GM12878 (cell line): ENCODE measurements around the gene CPS1.

Source experiments
- ATF7 ChIP-seq: fragments of 450-650 bp; IDR thresholded peaks from 2 replicates; pipeline ENCODE4 v1.6.1; 2016; ENCODE audit warnings: low read depth, mild to moderate bottlenecking
- CBX5 ChIP-seq: sonication (generic); IDR thresholded peaks from 2 replicates; pipeline ENCODE4 v1.6.1; 2016; ENCODE audit warnings: low read depth, moderate library complexity, mild to moderate bottlenecking, inconsistent platforms
- EP300 ChIP-seq, 2 experiments: fragments of 150-350 bp in 1 of 2; IDR thresholded peaks; 2 replicates each; pipeline ENCODE4 v1.6.1; 2011 to 2012; ENCODE audit warnings: low read depth in 2 of 2, low read length in 2 of 2, borderline replicate concordance in 1 of 2, improper control_type of control experiment in 1 of 2, inconsistent platforms in 1 of 2; ENCODE audit not compliant: control insufficient read depth in 1 of 2
- ESRRA ChIP-seq: IDR thresholded peaks from 2 replicates; pipeline ENCODE4 v1.6.1; 2012; ENCODE audit warnings: mild to moderate bottlenecking, low read length, improper control_type of control experiment
- EZH2 ChIP-seq: IDR thresholded peaks from 2 replicates; pipeline ENCODE4 v1.6.1; 2012; ENCODE audit warnings: low read depth, mild to moderate bottlenecking, control low read depth, inconsistent platforms, low read length, borderline replicate concordance; ENCODE audit not compliant: control insufficient read depth
- HDAC6 ChIP-seq: fragments of 200-600 bp; sonication (generic); IDR thresholded peaks from one replicate; pipeline ENCODE4 v1.8.0; 2017; ENCODE audit warnings: antibody characterized with exemption; ENCODE audit not compliant: unreplicated experiment
- NR2C2 ChIP-seq: IDR thresholded peaks from 2 replicates; pipeline ENCODE4 v1.6.1; 2011; ENCODE audit warnings: borderline replicate concordance, low read depth; ENCODE audit not compliant: control insufficient read depth, insufficient read length
- RBBP5 ChIP-seq: fragments of 200-600 bp; sonication (generic); conservative IDR thresholded peaks from 2 replicates; pipeline ENCODE4 v1.6.1; 2016
- RFX5 ChIP-seq: IDR thresholded peaks from 2 replicates; pipeline ENCODE4 v1.6.1; 2011; ENCODE audit warnings: low read depth, low read length, improper control_type of control experiment
- SREBF2 ChIP-seq: IDR thresholded peaks from 2 replicates; pipeline ENCODE4 v1.6.1; 2012; ENCODE audit warnings: mild to moderate bottlenecking, low read length
- TBL1XR1 ChIP-seq: IDR thresholded peaks from 2 replicates; pipeline ENCODE4 v1.6.1; 2012; ENCODE audit warnings: low read depth, low read length, improper control_type of control experiment
- TF ChIP-seq, protein P1 (sequence below): fragments of 450-650 bp; IDR thresholded peaks from 2 replicates; pipeline ENCODE4 v1.6.1; 2016; ENCODE audit warnings: mild to moderate bottlenecking
- TF ChIP-seq, protein P2 (sequence below), 3 experiments: IDR thresholded peaks in 2 of 3; conservative IDR thresholded peaks in 1 of 3; 2 replicates each; pipeline ENCODE4 v1.5.1; 2011; ENCODE audit warnings: low read depth in 3 of 3, low read length in 3 of 3, mild to moderate bottlenecking in 3 of 3, control low read depth in 2 of 3, moderate library complexity in 2 of 3, inconsistent platforms in 1 of 3, mixed read lengths in 1 of 3; ENCODE audit not compliant: control insufficient read depth in 2 of 3, insufficient read depth in 1 of 3; ENCODE audit errors: extremely low read depth in 1 of 3
- TF ChIP-seq, protein P3 (sequence below): IDR thresholded peaks from 2 replicates; pipeline ENCODE4 v1.6.1; 2011; ENCODE audit warnings: low read depth, low read length, improper control_type of control experiment, borderline replicate concordance

DNA sequence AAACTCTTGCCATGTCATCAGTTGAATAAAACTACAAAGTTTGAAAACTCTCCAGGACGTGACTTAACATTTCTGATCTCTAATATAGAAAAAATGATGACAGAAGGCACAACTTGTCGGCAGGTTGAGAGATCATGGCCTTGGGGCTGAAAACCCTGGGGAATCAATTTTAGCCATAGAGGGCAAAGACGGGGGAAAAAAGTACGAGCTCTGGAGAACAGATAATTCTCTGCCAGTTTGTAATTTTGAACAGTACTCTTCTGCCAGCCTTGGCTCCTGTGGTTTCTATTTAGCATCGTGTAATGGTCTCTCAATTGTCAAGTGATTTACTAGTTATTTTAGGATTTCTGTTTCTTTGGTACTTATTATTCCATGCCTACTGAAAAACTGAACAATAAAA, 25.3 kb upstream of the CPS1 start:
- TF ChIP-seq, protein P1, sequence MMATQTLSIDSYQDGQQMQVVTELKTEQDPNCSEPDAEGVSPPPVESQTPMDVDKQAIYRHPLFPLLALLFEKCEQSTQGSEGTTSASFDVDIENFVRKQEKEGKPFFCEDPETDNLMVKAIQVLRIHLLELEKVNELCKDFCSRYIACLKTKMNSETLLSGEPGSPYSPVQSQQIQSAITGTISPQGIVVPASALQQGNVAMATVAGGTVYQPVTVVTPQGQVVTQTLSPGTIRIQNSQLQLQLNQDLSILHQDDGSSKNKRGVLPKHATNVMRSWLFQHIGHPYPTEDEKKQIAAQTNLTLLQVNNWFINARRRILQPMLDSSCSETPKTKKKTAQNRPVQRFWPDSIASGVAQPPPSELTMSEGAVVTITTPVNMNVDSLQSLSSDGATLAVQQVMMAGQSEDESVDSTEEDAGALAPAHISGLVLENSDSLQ, result no peak
- TF ChIP-seq RFX5 (no peak), RBBP5 (no peak), EZH2 (no peak), SREBF2 (no peak), HDAC6 (no peak), ESRRA (no peak), ATF7 (no peak), NR2C2 (no peak), CBX5 (no peak), TBL1XR1 (no peak), EP300 (IDR thresholded peaks at IDR 0.05; ENCODE audit: borderline replicate concordance in 1 of 2, control insufficient read depth in 1 of 2, low read depth in 2 of 2, low read length in 2 of 2) (no peak)
- TF ChIP-seq, protein P2, sequence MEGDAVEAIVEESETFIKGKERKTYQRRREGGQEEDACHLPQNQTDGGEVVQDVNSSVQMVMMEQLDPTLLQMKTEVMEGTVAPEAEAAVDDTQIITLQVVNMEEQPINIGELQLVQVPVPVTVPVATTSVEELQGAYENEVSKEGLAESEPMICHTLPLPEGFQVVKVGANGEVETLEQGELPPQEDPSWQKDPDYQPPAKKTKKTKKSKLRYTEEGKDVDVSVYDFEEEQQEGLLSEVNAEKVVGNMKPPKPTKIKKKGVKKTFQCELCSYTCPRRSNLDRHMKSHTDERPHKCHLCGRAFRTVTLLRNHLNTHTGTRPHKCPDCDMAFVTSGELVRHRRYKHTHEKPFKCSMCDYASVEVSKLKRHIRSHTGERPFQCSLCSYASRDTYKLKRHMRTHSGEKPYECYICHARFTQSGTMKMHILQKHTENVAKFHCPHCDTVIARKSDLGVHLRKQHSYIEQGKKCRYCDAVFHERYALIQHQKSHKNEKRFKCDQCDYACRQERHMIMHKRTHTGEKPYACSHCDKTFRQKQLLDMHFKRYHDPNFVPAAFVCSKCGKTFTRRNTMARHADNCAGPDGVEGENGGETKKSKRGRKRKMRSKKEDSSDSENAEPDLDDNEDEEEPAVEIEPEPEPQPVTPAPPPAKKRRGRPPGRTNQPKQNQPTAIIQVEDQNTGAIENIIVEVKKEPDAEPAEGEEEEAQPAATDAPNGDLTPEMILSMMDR (IDR thresholded peaks at IDR 0.05 in 2 of 3, conservative IDR thresholded peaks at IDR 0.05 in 1 of 3; ENCODE audit: control insufficient read depth in 2 of 3, extremely low read depth in 1 of 3, insufficient read depth in 1 of 3, low read depth in 3 of 3, low read length in 3 of 3), result no peak
- TF ChIP-seq, protein P3, sequence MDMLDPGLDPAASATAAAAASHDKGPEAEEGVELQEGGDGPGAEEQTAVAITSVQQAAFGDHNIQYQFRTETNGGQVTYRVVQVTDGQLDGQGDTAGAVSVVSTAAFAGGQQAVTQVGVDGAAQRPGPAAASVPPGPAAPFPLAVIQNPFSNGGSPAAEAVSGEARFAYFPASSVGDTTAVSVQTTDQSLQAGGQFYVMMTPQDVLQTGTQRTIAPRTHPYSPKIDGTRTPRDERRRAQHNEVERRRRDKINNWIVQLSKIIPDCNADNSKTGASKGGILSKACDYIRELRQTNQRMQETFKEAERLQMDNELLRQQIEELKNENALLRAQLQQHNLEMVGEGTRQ, result no peak
